GM23338 (cell line): Measurements from ENCODE around the gene NEIL3. TPM values are rescaled to one million over a fixed set of nuclear protein-coding genes. Genes with fewer than 3 reads are reported as not detected.

Experiments used
- ATAC-seq: fragments of 200-7000 bp; cut with Tn5 transposase; 3 replicates; pipeline ENCODE4 v1.9.1; 2020
- DNase-seq: peaks from one replicate; pipeline ENCODE4 v3.0.0-alpha.2; 2015; ENCODE audit warnings: low spot score
- H2AFZ ChIP-seq: fragments of 200-600 bp; sonication (generic); 2 replicates; pipeline ENCODE4 v1.8.0; 2016; ENCODE audit warnings: antibody characterized with exemption, mild to moderate bottlenecking, moderate library complexity
- H3F3A ChIP-seq: fragments of 200-600 bp; sonication (generic); replicated peaks from 2 replicates; pipeline ENCODE4 v1.8.0; 2017; ENCODE audit warnings: antibody characterized with exemption, mixed run types, low read depth
- H3K27ac ChIP-seq: fragments of 200-600 bp; sonication (generic); 2 replicates; pipeline ENCODE4 v1.6.1; 2016; ENCODE audit warnings: low read depth
- H3K27me3 ChIP-seq: fragments of 200-600 bp; sonication (generic); 2 replicates; pipeline ENCODE4 v1.8.0; 2016; ENCODE audit warnings: mild to moderate bottlenecking, mixed run types, moderate library complexity; ENCODE audit not compliant: insufficient read depth
- H3K36me3 ChIP-seq: fragments of 200-600 bp; sonication (generic); 2 replicates; pipeline ENCODE4 v1.8.0; 2016; ENCODE audit warnings: mild to moderate bottlenecking; ENCODE audit not compliant: insufficient read depth
- H3K4me1 ChIP-seq: fragments of 200-600 bp; sonication (generic); 2 replicates; pipeline ENCODE4 v1.8.0; 2016; ENCODE audit warnings: mild to moderate bottlenecking, moderate library complexity; ENCODE audit not compliant: insufficient read depth
- H3K4me2 ChIP-seq: fragments of 200-600 bp; sonication (generic); 2 replicates; pipeline ENCODE4 v1.7.1; 2017; ENCODE audit warnings: mixed run types
- H3K4me3 ChIP-seq: fragments of 200-600 bp; sonication (generic); 2 replicates; pipeline ENCODE4 v1.6.1; 2016; ENCODE audit warnings: mixed run types
- H3K79me2 ChIP-seq: fragments of 200-600 bp; sonication (generic); replicated peaks from 2 replicates; pipeline ENCODE4 v1.8.0; 2017; ENCODE audit warnings: mild to moderate bottlenecking; ENCODE audit not compliant: insufficient read depth
- H3K9me2 ChIP-seq: fragments of 200-600 bp; sonication (generic); 2 replicates; pipeline ENCODE4 v1.8.0; 2017; ENCODE audit not compliant: insufficient read depth
- H4K20me1 ChIP-seq: fragments of 200-600 bp; sonication (generic); replicated peaks from 2 replicates; pipeline ENCODE4 v1.8.0; 2017; ENCODE audit warnings: mild to moderate bottlenecking; ENCODE audit not compliant: insufficient read depth
- H3K27ac Mint-ChIP-seq: 2 replicates; pipeline ENCODE4 v1.8.0; 2020; ENCODE audit warnings: inconsistent platforms, mild to moderate bottlenecking, moderate library complexity, mixed read lengths
- H3K27me3 Mint-ChIP-seq: 3 replicates; pipeline ENCODE4 v1.8.0; 2022; ENCODE audit warnings: low read depth, mild to moderate bottlenecking, moderate library complexity, mixed read lengths, inconsistent platforms; ENCODE audit not compliant: insufficient read depth, poor library complexity
- H3K36me3 Mint-ChIP-seq: 3 replicates; pipeline ENCODE4 v1.8.0; 2021; ENCODE audit warnings: low read depth, mild to moderate bottlenecking, inconsistent platforms, moderate library complexity, mixed read lengths
- H3K4me1 Mint-ChIP-seq: 3 replicates; pipeline ENCODE4 v1.8.0; 2020; ENCODE audit warnings: mild to moderate bottlenecking, inconsistent platforms, mixed read lengths
- H3K4me3 Mint-ChIP-seq: 3 replicates; pipeline ENCODE4 v1.8.0; 2021; ENCODE audit warnings: moderate library complexity, mild to moderate bottlenecking, inconsistent platforms, mixed read lengths
- H3K9me3 Mint-ChIP-seq: 3 replicates; pipeline ENCODE4 v1.8.0; 2020; ENCODE audit warnings: moderate library complexity, mild to moderate bottlenecking, inconsistent platforms, mixed read lengths
- CTCF ChIP-seq, 2 experiments: fragments of 200-600 bp in 1 of 2; sonication (generic) in 1 of 2; conservative IDR thresholded peaks; 2 replicates each; pipeline versions ENCODE4 v1.5.1 to v1.6.1; 2016 to 2017; ENCODE audit warnings: antibody characterized with exemption in 2 of 2, low read depth in 2 of 2, mild to moderate bottlenecking in 2 of 2, moderate library complexity in 1 of 2
- ETS1 ChIP-seq: IDR thresholded peaks from 2 replicates; pipeline ENCODE4 v1.6.1; 2016; ENCODE audit warnings: antibody characterized with exemption
- EZH2 ChIP-seq: fragments of 200-600 bp; sonication (generic); IDR thresholded peaks from one replicate; pipeline ENCODE4 v1.8.0; 2017; ENCODE audit warnings: antibody characterized with exemption, mild to moderate bottlenecking, low read depth; ENCODE audit not compliant: unreplicated experiment
- EZH2phosphoT487 ChIP-seq: fragments of 200-600 bp; sonication (generic); IDR thresholded peaks from one replicate; pipeline ENCODE4 v1.8.1; 2018; ENCODE audit warnings: antibody characterized with exemption; ENCODE audit not compliant: unreplicated experiment
- POLR2AphosphoS5 ChIP-seq: IDR thresholded peaks from 2 replicates; pipeline ENCODE4 v1.6.1; 2016; ENCODE audit warnings: antibody characterized with exemption, low read depth
- REST ChIP-seq: IDR thresholded peaks from one replicate; pipeline ENCODE4 v1.6.1; 2018; ENCODE audit warnings: antibody characterized with exemption; ENCODE audit not compliant: unreplicated experiment
- STAT1 ChIP-seq: IDR thresholded peaks from one replicate; pipeline ENCODE4 v1.6.1; 2016; ENCODE audit warnings: antibody characterized with exemption; ENCODE audit not compliant: unreplicated experiment
- ZNF114 ChIP-seq: fragments of 250-450 bp; sonication (Bioruptor Pico); IDR thresholded peaks from 2 replicates; pipeline ENCODE4 v1.5.0; 2020; ENCODE audit warnings: mild to moderate bottlenecking, moderate library complexity
- polyA plus RNA-seq: library from polyadenylated mRNA; unstranded; fragments of >200 nt; fragmentation: Nextera tagmentation; extraction: Ambion mirVana; gene quantifications from 2 replicates; pipeline ENCODE4 v1.2.1, GENCODE V29; 2016
- total RNA-seq: library from RNA; depleted of rRNA; stranded (reverse); fragments of >200 nt; shearing (Covaris generic); gene quantifications from 2 replicates; pipeline ENCODE4 v1.2.3, GENCODE V29; 2014

NEIL3 gene
- total and polyA plus RNA-seq, 2 experiments from 2014 or later: 11.8 to 15.4 TPM

GRCh38 chr4:177322881-177323280, 13.2 kb downstream of the NEIL3 start:
- no peak overlapping the region for H3K27ac Mint-ChIP-seq
- Histone ChIP-seq H4K20me1 (no peaks in the 10 kb centered on the region; the same call in 1 of the 2 replicates), H2AFZ (no peak overlapping the region), H3K27me3 (no peaks in the 10 kb centered on the region), H3K9me2 (no peaks in the 10 kb centered on the region), H3F3A (no peaks in the 10 kb centered on the region), H3K4me1 (no peaks in the 10 kb centered on the region), H3K27ac (no peak overlapping the region), H3K79me2 (peaks cover 60% of the 10 kb centered on the region), H3K36me3 (no peaks in the 10 kb centered on the region), H3K4me3 (no peak overlapping the region), H3K4me2 (no peak overlapping the region)
- H3K36me3 Mint-ChIP-seq: peaks cover 30% of the 10 kb centered on the region
- DNase-seq: no peak
- no peaks in the 10 kb centered on the region for H3K9me3 Mint-ChIP-seq
- no peak for TF ChIP-seq EZH2
- TF ChIP-seq REST: no peak
- no peak for TF ChIP-seq EZH2phosphoT487
- no peak for TF ChIP-seq CTCF (conservative IDR thresholded peaks at IDR 0.05; ENCODE audit: low read depth in 2 of 2)
- TF ChIP-seq ZNF114 (CRISPR knock-in tag): no peak
- TF ChIP-seq STAT1: no peak
- peaks cover 12% of the 10 kb centered on the region; the same call in 2 of the 3 replicates for H3K4me1 Mint-ChIP-seq
- H3K27me3 Mint-ChIP-seq: no peaks in the 10 kb centered on the region
- no peak for ATAC-seq
- H3K4me3 Mint-ChIP-seq: no peak overlapping the region

GRCh38 chr4:177323416-177323815, 13.7 kb downstream of the NEIL3 start:
- Histone ChIP-seq H3K4me2 (no peak overlapping the region), H3F3A (no peaks in the 10 kb centered on the region), H3K27ac (no peak overlapping the region), H3K4me1 (no peaks in the 10 kb centered on the region), H3K79me2 (peaks cover 65% of the 10 kb centered on the region), H3K27me3 (no peaks in the 10 kb centered on the region), H4K20me1 (no peaks in the 10 kb centered on the region; the same call in 1 of the 2 replicates), H2AFZ (no peak overlapping the region), H3K36me3 (no peaks in the 10 kb centered on the region), H3K9me2 (no peaks in the 10 kb centered on the region), H3K4me3 (no peak overlapping the region)
- ATAC-seq: no peak
- DNase-seq: no peak
- H3K27ac Mint-ChIP-seq: no peak overlapping the region; the same call in 1 of the 2 replicates
- H3K27me3 Mint-ChIP-seq: no peaks in the 10 kb centered on the region
- H3K36me3 Mint-ChIP-seq: peaks cover 35% of the 10 kb centered on the region
- peaks cover 11% of the 10 kb centered on the region; the same call in 2 of the 3 replicates for H3K4me1 Mint-ChIP-seq
- no peaks in the 10 kb centered on the region for H3K9me3 Mint-ChIP-seq
- H3K4me3 Mint-ChIP-seq: no peak overlapping the region
- no peak for TF ChIP-seq POLR2AphosphoS5
- no peak for TF ChIP-seq REST
- no peak for TF ChIP-seq ZNF114 (CRISPR knock-in tag)
- no peak for TF ChIP-seq EZH2
- TF ChIP-seq ETS1: no peak
- no peak for TF ChIP-seq EZH2phosphoT487
- TF ChIP-seq CTCF (conservative IDR thresholded peaks at IDR 0.05; ENCODE audit: low read depth in 2 of 2): no peak
